ENCODE results near the gene HNRNPUL1.

The HNRNPUL1 gene

DNA sequence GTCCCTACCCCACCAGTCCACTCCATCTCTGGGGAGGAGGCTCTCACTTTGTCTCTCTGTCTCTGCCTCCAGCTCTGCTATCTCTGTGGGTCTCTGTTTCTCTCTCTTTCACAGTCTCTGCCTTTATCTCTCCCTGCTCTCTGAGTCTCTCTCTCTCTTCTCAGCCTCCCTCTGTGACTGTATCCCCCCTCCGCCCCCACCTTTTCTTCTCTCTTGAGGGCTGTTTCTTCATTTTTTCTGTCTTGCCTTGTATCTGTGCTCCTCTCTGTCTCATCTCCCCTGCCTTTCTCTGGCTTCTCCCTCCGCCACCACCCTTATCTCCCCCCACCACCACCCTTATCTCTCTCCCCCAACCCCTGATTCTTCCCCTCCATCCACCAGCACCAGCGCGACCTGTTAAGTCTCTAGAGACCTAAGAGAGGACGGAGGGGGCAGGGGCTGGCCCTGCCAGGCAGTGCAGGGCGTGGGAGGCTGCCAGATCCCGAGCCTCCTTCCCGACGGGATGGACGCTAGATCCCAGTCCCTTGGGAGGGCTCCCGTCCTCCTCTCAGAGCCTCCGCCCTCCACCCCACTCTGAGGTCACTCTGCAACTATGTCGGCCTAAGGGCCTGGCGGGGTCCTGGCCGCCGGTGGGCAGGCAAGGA, 44.1 kb upstream of the HNRNPUL1 start:
- no peak for TF ChIP-seq FOXM1 (IDR thresholded peaks at IDR 0.05; ENCODE audit: borderline replicate concordance, low read depth)
- TF ChIP-seq ZBTB7A (IDR thresholded peaks at IDR 0.05; ENCODE audit: low read depth): no peak
- no peak for TF ChIP-seq TCF12 (IDR thresholded peaks at IDR 0.05; ENCODE audit: low read depth)
- TF ChIP-seq RAD21 (IDR thresholded peaks at IDR 0.05; ENCODE audit: low read depth): no peak
- TF ChIP-seq, protein P1, sequence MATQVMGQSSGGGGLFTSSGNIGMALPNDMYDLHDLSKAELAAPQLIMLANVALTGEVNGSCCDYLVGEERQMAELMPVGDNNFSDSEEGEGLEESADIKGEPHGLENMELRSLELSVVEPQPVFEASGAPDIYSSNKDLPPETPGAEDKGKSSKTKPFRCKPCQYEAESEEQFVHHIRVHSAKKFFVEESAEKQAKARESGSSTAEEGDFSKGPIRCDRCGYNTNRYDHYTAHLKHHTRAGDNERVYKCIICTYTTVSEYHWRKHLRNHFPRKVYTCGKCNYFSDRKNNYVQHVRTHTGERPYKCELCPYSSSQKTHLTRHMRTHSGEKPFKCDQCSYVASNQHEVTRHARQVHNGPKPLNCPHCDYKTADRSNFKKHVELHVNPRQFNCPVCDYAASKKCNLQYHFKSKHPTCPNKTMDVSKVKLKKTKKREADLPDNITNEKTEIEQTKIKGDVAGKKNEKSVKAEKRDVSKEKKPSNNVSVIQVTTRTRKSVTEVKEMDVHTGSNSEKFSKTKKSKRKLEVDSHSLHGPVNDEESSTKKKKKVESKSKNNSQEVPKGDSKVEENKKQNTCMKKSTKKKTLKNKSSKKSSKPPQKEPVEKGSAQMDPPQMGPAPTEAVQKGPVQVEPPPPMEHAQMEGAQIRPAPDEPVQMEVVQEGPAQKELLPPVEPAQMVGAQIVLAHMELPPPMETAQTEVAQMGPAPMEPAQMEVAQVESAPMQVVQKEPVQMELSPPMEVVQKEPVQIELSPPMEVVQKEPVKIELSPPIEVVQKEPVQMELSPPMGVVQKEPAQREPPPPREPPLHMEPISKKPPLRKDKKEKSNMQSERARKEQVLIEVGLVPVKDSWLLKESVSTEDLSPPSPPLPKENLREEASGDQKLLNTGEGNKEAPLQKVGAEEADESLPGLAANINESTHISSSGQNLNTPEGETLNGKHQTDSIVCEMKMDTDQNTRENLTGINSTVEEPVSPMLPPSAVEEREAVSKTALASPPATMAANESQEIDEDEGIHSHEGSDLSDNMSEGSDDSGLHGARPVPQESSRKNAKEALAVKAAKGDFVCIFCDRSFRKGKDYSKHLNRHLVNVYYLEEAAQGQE (IDR thresholded peaks at IDR 0.05; ENCODE audit: low read depth): no peak
- TF ChIP-seq TEAD4 (IDR thresholded peaks at IDR 0.05): no peak
- TF ChIP-seq, protein P2, sequence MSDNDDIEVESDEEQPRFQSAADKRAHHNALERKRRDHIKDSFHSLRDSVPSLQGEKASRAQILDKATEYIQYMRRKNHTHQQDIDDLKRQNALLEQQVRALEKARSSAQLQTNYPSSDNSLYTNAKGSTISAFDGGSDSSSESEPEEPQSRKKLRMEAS (IDR thresholded peaks at IDR 0.05): no peak
- no peak for TF ChIP-seq YY1 (IDR thresholded peaks at IDR 0.05; ENCODE audit: low read depth)
- TF ChIP-seq TAF1 (IDR thresholded peaks at IDR 0.05; ENCODE audit: low read depth): no peak
- no peak for TF ChIP-seq NFIC (IDR thresholded peaks at IDR 0.05)
- no peak for TF ChIP-seq CEBPB (IDR thresholded peaks at IDR 0.05)
- TF ChIP-seq, protein P3, sequence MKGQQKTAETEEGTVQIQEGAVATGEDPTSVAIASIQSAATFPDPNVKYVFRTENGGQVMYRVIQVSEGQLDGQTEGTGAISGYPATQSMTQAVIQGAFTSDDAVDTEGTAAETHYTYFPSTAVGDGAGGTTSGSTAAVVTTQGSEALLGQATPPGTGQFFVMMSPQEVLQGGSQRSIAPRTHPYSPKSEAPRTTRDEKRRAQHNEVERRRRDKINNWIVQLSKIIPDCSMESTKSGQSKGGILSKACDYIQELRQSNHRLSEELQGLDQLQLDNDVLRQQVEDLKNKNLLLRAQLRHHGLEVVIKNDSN (IDR thresholded peaks at IDR 0.05): no peak
- TF ChIP-seq CREB1 (IDR thresholded peaks at IDR 0.05; ENCODE audit: low read depth): no peak
- TF ChIP-seq EP300 (IDR thresholded peaks at IDR 0.05; ENCODE audit: borderline replicate concordance): no peak
- no peak for TF ChIP-seq EGR1 (IDR thresholded peaks at IDR 0.05)

DNA sequence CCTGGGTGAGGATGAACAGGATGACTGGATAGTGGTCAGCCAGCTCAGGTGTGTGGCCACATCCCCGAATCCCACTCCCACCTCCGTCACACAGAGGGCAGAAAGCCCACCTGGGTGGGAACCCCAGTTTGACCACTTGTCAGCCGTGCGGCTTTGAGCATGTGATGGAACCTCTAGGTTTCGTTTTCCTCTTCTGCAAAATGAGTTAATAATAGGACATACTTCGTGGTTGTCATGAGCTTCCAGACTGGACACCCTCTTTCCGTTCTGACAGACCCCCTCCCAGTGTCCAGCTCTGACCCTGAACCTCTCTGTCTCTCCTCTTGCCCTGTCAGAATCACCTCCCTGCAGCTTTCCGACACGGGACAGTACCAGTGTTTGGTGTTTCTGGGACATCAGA, 43.4 kb upstream of the HNRNPUL1 start:
- TF ChIP-seq, protein P1 (IDR thresholded peaks at IDR 0.05; ENCODE audit: low read depth): no peak
- TF ChIP-seq CEBPB (IDR thresholded peaks at IDR 0.05): no peak
- no peak for TF ChIP-seq FOXM1 (IDR thresholded peaks at IDR 0.05; ENCODE audit: borderline replicate concordance, low read depth)
- no peak for TF ChIP-seq NFIC (IDR thresholded peaks at IDR 0.05)
- no peak for TF ChIP-seq TAF1 (IDR thresholded peaks at IDR 0.05; ENCODE audit: low read depth)
- TF ChIP-seq CREB1 (IDR thresholded peaks at IDR 0.05; ENCODE audit: low read depth): no peak

DNA sequence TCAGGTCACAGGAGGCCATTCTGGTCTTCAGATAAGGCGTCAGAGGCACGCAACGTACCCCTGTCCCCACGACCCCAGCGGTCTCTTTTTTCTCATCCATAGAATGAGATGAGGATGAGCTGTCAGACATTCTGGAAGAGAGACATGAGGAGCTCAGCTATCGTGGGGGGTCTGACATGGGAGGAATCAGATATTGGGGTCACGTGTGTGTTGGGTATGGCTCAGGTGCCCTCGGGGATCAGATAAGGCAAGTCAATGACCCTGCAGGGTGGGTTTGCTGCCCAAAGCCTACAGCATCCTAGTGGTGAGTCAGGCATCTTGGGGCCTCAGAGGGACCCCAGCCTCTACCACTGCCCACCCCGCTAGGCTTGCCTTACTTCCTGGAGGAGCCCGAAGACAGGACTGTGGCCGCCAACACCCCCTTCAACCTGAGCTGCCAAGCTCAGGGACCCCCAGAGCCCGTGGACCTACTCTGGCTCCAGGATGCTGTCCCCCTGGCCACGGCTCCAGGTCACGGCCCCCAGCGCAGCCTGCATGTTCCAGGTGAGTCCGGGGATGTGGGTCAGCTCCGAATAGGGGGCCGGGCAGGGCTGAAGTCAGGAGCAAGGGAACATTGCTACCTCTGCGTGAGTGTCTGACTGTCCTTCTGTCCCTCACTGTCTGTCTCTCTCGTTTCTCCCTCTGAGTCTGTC, 42.5 kb upstream of the HNRNPUL1 start:
- no peak for TF ChIP-seq YY1 (IDR thresholded peaks at IDR 0.05; ENCODE audit: low read depth)
- TF ChIP-seq TEAD4 (IDR thresholded peaks at IDR 0.05): no peak
- TF ChIP-seq NFIC (IDR thresholded peaks at IDR 0.05): no peak
- no peak for TF ChIP-seq EGR1 (IDR thresholded peaks at IDR 0.05)
- TF ChIP-seq, protein P2 (IDR thresholded peaks at IDR 0.05): no peak
- no peak for TF ChIP-seq TAF1 (IDR thresholded peaks at IDR 0.05; ENCODE audit: low read depth)
- TF ChIP-seq, protein P1 (IDR thresholded peaks at IDR 0.05; ENCODE audit: low read depth): no peak
- TF ChIP-seq ZBTB7A (IDR thresholded peaks at IDR 0.05; ENCODE audit: low read depth): no peak
- TF ChIP-seq EP300 (IDR thresholded peaks at IDR 0.05; ENCODE audit: borderline replicate concordance): no peak
- TF ChIP-seq CREB1 (IDR thresholded peaks at IDR 0.05; ENCODE audit: low read depth): no peak
- no peak for TF ChIP-seq FOXM1 (IDR thresholded peaks at IDR 0.05; ENCODE audit: borderline replicate concordance, low read depth)
- TF ChIP-seq, protein P3 (IDR thresholded peaks at IDR 0.05): no peak
- no peak for TF ChIP-seq CEBPB (IDR thresholded peaks at IDR 0.05)
- TF ChIP-seq RAD21 (IDR thresholded peaks at IDR 0.05; ENCODE audit: low read depth): no peak
- TF ChIP-seq TCF12 (IDR thresholded peaks at IDR 0.05; ENCODE audit: low read depth): no peak

DNA sequence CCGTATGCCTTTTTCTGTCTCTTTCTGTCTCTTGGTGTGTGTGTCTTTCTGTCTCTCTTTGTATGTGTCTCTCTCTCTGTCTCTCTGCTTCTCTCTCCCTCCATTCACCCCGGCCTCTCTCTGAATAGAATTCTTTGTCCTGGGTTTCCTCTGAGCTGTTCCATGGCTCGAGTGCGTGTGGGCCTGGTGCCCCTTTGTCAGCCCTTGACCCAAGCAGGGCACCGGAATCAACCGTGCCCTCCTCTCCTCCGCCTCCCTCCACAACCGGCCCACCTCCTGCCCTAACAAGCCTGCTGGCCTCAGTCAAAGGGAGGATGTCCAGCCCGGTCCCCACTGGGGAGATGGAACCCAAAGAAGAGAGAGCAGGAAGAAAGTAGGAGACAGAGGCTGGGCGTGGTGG, 41.9 kb upstream of the HNRNPUL1 start:
- no peak for TF ChIP-seq CEBPB (IDR thresholded peaks at IDR 0.05)
- no peak for TF ChIP-seq ZBTB7A (IDR thresholded peaks at IDR 0.05; ENCODE audit: low read depth)
- no peak for TF ChIP-seq CREB1 (IDR thresholded peaks at IDR 0.05; ENCODE audit: low read depth)
- TF ChIP-seq TAF1 (IDR thresholded peaks at IDR 0.05; ENCODE audit: low read depth): no peak
- TF ChIP-seq, protein P3 (IDR thresholded peaks at IDR 0.05): no peak
- TF ChIP-seq YY1 (IDR thresholded peaks at IDR 0.05; ENCODE audit: low read depth): no peak
- TF ChIP-seq, protein P1 (IDR thresholded peaks at IDR 0.05; ENCODE audit: low read depth): no peak
- TF ChIP-seq EGR1 (IDR thresholded peaks at IDR 0.05): no peak
- no peak for TF ChIP-seq TEAD4 (IDR thresholded peaks at IDR 0.05)
- TF ChIP-seq TCF12 (IDR thresholded peaks at IDR 0.05; ENCODE audit: low read depth): no peak
- TF ChIP-seq NFIC (IDR thresholded peaks at IDR 0.05): no peak
